HG03103 (cell line): ENCODE data around the gene ARHGAP4.

Experiments used
- ATAC-seq: cut with Tn5 transposase; IDR thresholded peaks from one replicate; pipeline ENCODE4 v1.9.1; 2021; ENCODE audit warnings: low read depth; ENCODE audit not compliant: unreplicated experiment

The ARHGAP4 gene

GRCh38 chrX:153908219-153908860 is 17.7 kb downstream of the ARHGAP4 start:
- no peak for ATAC-seq

GRCh38 chrX:153907456-153907855 is 18.6 kb downstream of the ARHGAP4 start:
- ATAC-seq = no peak

GRCh38 chrX:153906126-153906917 is 19.7 kb downstream of the ARHGAP4 start:
- no peak for ATAC-seq

- ATAC-seq = no peak
Measured at GRCh38 chrX:153905481-153906095, 20.5 kb downstream of the ARHGAP4 start.

- ATAC-seq = no peak
Measured at GRCh38 chrX:153903991-153904957, 21.8 kb downstream of the ARHGAP4 start, which contains the start of gene AVPR2. Gene AVPR2, plus strand, starts transcription at chrX:153904673. Its CDS starts 473 bp downstream, at chrX:153905146.

- ATAC-seq = no peak
Measured at GRCh38 chrX:153903238-153903980, 22.7 kb downstream of the ARHGAP4 start.

- no peak for ATAC-seq
Measured at GRCh38 chrX:153902385-153902784, 23.7 kb downstream of the ARHGAP4 start.

- ATAC-seq = no peak
Measured at GRCh38 chrX:153901753-153902140, 24.3 kb downstream of the ARHGAP4 start.

GRCh38 chrX:153900831-153901752 is 25.0 kb downstream of the ARHGAP4 start:
- peak; percentile 76 for ATAC-seq

GRCh38 chrX:153897899-153898298 is 28.2 kb downstream of the ARHGAP4 start:
- no peak for ATAC-seq

GRCh38 chrX:153889123-153889522 is 36.9 kb downstream of the ARHGAP4 start:
- ATAC-seq = no peak

- ATAC-seq = no peak
Measured at GRCh38 chrX:153888344-153888743, 37.7 kb downstream of the ARHGAP4 start.

GRCh38 chrX:153887385-153887784 is 38.7 kb downstream of the ARHGAP4 start:
- ATAC-seq = no peak

- no peak for ATAC-seq
Measured at GRCh38 chrX:153886915-153887314, 39.1 kb downstream of the ARHGAP4 start.

- no peak for ATAC-seq
Measured at GRCh38 chrX:153885968-153886903, 39.8 kb downstream of the ARHGAP4 start, which contains the start of gene L1CAM. Gene L1CAM, minus strand, starts transcription at chrX:153886173. Its CDS starts 10,337 bp downstream, at chrX:153875836.

GRCh38 chrX:153885208-153885787 is 40.8 kb downstream of the ARHGAP4 start:
- ATAC-seq = no peak

- no peak for ATAC-seq
Measured at GRCh38 chrX:153884590-153884989, 41.5 kb downstream of the ARHGAP4 start.
